ENCODE measurements around the gene BANK1.

The BANK1 gene

DNA sequence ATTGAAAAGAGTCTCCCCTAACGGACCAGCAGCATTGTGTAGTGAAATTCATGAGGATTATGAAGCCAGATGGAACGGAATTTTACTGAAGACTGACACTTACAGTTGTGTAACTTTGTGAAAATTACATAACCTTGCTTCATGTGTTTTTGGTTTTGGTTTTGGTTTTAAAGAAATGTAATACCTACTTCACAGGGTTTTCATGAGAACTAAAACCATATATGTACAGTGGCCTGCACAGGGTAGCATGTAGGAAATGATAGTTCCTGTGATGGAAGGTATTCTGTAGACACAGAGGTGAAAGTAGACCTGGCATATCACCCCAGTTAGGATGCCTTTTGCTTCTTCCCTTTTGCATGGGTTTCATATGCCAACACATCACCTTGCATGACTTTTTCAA is 247.0 kb downstream of the BANK1 start:
- no peak for FAIRE-seq

DNA sequence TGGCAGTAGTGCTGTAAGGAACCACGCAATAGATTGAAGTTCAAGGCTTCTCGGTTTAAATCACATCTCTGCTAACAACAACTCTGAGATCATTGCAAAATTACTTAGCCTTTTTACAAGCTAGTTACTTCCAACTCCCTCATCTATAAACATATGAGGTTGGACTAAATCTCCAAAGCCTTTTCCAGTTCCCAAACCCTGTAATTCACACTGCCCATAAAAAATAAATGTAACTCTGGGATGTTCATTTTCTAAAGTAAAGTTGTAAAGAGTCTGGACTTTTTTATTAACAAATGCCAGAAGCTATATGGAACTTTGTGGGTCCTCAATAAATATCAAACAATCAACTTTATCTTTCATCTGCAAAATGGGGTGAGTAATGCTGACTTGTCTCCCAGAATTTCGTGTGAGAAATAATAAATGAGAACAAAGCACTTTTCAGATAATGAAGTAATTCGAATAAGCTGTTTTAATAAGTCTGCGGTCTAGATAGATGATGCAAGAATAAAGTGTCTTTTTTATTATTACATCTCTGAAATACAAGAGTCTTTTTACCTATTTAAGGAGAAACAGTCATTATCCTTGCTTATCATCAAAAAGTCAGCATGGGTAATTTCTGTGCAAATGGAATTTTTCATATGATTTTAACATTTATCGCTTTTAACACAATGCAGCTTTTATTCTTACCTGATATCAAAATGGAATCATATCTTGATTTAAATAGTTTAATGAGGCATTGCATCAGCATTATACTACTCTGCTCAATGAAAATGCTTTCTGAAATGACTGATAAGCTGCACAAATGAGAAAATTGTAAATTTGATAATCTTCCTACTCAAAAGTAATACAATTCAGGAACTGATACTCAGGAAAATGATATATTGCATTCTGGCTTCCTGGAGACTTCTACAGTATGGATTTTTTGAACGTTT is 252.6 kb downstream of the BANK1 start:
- no peak for FAIRE-seq

DNA sequence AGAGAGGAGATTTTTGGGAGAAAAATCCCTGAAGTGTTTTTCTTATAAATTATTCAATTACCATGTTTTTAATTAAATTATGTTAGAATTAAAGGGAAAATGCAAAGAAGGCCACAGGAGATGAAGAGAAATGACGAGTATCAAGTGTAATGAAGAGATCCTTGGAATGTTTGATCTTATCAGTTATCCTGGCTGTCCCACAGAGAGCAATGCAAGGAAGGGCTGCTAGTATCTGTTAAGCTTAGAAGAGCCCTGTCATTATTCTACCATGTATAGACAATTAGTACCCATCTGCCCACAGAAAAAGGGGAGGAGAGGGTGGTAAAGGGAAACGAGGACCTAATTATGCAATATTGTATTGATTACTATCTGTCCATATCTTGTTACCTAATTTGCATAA is 257.1 kb downstream of the BANK1 start:
- FAIRE-seq: no peak

DNA sequence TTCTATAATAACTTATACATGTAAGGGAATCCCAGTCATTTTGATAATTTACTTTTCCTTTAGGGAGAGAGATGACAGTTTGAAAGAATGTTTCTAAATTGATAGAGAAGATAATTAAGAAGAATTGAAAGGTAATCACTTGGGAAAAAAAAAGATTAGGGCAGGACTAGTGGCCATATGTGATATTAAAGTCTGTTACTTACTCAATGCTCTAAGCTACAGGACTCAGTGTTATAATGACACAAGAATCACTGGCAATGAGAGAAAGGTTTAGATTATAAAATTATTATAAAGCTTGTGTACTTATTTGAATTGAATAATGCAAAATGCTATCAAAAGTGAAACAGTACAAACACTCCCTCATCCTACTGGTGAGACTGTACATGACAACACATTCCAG is 265.3 kb downstream of the BANK1 start:
- FAIRE-seq: no peak

DNA sequence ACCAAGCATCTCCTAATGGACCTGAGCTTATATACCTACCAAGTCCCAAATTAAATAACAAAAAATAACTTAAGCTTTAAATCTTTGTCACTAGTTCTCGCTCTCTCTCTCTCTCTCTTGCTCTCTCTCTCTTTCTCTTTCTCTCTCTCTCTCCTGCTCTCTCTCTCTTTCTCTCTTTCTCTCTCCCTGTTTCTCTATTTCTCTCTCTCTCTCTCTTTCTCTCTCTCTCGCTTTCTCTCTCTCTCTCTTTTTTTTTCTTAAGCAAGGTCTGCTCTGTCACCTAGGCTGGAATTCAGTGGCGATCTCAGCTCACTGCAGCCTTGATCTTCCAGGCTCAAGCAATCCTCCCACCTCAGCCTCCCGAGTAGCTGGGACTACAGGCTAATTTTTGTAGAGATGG is 266.6 kb downstream of the BANK1 start:
- FAIRE-seq: no peak

DNA sequence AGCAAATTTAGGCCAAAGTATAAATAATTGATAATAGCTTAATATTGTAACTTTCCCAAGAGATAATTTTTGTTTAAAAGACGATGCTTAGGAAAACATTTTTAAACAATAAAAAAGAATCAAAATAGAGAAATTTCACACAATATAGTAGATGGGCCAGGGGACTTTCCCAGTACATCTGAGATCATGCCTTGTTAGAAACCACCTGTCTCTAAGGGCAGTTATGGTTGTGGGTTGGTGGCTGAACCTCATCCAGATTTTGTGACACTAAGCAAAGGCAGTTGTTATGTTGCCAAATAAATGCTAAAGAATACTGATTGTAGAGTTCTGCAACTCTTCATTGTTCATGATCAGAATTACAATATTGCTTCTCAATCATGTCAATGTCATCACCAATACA is 270.6 kb downstream of the BANK1 start:
- FAIRE-seq: no peak

DNA sequence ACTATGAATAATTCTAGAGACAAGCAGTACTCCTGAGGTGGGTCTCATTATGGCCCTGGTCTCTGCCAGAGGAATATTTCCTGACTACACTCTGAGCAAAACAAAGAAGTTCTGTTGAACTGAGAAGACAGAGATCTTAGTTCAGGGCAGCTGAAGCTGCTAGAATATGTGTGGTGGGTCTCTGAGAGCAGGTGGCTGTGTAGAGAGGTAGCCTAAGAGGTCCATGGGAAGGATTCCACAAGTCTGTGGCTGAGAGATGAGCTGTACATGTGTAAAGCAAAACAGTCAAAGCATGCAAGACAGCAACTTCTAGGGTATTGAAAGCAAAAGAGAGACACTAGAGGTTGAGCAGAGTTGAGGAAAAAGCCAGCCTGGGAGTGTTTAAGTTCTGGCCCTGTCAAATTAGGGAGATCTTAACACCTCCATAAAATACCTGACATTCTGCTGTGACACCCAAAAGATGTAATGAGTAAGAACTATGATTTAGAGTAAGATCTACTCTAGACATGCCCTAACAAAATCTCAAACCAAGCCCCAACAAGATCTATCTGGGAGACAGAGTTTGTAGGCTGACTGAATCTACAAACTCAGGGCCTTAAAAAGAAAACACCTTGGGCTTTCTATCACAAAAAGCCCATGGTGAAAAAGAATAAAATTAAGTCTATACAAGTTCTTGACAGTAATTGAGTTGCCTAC is 274.4 kb downstream of the BANK1 start:
- FAIRE-seq: no peak

DNA sequence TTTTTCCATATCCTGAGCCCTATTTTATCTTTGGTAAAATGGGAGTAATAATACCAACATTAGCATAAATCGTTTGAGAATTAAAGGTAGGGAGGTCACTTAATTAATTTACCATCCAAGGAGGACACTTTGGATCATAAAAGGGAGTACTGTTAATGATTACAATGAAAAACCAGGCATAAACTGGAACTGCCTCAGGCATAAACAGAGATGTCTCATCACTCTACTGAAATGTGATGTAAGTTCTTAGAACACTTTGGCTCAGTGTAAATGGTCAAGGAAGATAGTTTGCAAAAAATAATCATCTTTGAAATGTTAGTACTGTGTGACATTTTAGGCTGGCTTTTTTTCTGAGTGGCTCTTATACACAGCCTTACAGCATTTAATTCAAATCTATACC is 286.1 kb downstream of the BANK1 start:
- no peak for FAIRE-seq

DNA sequence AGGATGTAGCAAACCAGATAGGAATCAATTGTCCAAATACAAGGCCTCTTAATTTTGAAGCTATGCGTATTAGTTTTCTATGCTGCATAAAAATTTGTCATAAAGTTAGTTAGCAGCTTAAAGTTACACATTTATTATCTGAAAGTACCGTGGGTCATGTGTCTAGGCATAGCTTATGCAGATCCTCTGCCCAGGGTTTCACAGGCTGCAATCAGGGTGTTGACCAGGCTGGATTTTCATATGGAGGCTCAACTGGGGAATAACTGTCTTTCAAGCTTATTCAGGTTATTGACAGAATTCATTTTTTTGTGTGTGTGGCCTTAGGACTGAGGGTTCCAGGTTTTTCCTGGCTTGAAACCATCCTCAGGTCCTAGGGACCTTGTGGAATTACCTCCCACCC is 289.7 kb downstream of the BANK1 start:
- no peak for FAIRE-seq

DNA sequence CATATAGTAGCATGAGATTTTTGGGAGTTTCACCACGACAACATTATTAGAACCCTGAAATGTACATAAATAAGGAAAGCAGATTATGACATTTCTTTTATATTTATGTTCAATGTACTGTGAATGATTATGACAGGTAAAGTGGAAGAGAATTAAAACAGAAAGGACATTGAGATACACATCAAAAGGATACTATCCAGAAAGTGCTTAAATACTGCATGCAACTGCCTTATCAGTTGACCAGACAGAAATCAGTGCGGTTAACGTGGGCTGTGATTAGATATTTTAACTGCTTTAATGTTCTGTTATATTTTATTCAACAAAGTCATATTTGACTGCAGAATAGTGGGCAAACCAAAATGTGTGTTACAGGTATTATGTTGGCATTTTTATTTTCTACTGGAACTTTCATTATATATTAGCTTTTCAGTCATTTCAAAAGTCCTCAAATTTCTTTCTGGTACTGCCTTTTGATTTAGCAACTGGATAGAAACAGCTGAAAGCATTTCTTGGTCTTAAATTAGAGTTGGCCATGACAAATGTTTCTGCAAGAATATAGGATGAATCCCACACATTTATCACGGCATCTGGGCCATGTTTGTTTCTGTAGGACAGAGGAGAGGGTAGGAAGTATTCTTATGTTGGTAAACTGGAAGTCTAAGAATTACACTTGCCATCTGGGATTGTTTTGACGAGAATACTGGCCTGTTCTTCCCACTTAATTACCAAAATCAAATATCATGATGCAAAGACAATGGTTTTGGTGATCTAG is 299.5 kb downstream of the BANK1 start:
- FAIRE-seq: no peak

DNA sequence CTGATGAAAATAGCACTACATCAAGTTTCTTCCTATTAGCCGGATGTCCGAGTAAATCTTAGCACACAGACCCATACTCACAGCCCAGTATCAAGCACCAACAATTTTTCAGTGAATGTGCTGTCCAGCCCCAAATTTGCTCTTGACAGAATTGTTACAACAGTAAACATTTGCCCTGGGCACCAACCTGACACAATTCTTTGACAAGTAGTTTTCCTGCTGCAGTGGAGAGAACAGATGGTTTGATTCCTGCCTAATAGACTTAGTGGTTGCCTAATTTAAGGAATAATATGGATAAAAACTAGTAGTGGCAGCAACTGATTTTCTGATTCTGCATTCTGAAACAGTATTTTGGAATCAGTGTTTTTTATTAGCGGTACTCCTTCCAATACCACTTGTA is 301.1 kb downstream of the BANK1 start:
- FAIRE-seq: no peak

DNA sequence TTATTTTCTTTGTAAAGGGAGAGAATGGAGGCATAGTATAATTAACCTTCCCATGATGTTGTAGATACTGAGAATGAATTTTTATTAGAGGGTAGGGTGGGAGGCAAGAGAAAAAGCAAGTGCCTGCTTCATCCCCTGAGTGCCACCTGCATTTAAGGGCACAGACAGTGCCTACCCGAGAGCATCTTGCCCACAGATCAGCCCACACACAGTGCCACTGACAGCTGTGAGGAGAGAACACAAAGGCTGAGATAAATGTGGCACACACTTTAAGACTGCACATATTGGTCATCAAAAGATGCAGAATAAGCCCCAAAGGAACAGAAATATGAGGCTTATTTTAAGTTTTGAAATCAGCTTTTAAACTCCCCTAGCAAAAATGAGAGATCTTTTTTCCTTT is 304.0 kb downstream of the BANK1 start:
- no peak for FAIRE-seq

DNA sequence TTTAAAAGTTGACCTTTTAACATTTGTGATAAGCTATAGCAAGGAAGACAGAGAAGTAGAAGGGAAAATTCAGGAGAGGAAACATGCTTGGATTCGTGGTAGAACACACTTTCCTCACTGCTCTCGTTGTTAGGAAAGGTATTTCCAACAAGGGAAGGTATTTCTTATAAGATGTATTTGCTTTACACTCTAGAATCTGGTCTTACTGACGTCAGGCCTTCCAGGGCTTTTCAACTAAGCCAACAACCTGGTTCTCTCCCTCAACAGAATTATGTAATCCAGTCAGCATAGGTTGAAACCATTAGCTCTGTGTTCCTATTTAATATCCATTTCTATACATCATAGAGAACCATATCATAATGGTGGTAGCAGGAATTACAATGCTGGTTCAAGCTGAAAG is 312.8 kb downstream of the BANK1 start:
- FAIRE-seq: no peak

DNA sequence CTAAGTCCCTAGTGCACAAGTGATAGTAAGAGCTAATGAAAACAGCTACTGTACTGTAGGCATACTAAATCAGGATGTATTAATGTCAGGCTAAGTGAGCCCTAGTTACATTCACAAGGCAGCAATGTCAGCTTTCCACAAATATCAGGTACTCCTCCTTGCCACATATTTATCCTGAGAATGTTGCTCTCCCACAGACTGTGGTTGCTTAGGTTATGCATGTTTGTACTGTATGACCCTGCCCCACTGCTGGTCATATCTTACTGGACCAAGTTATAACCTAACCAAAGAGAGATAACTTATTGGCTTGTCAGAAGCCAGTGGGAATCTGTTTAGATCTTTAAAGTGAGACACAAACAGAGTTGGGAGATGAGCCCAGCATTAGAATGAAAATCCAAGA is 313.7 kb downstream of the BANK1 start:
- FAIRE-seq: no peak

DNA sequence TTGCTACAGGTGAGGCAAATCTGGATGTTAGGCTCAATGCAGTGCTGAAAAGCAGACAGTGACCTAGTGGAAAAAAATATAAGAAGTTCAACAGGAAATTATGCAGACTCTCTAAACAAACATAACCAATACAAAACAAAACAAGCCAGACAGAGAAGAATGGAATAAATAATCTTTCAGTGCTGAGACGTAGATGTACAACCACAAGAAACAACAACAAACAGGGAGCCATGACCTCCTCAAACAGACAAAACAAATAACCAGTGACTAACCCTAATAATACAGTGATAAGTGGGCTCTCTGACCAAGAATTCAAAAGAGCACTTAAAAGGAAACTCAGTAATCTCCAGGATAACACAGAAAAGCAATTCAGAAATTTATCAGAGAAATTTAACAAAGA is 315.5 kb downstream of the BANK1 start:
- no peak for FAIRE-seq

DNA sequence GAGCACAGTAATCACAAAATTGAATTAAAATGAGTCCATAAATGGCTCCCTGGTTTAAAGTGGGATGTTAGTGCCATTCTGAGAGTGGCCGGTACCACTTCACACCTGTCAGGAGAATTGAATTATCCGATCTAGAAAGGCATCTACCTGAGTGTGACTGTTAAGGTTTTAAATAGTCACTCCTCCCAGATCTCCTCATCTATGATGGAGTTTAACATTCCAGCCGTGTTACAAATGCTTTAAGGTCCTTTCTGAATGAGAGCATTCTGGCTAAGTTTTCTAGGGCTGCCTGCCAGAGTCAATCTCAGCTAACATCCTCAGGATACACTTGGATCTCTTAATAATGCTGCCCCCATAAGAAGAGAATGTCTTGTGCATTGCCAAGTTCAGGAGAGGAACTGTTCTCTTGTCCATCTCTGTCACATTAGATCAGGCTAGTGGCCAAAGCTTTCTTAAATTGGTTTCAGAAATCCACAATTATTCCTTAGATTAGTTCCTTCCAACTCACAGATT is 323.6 kb downstream of the BANK1 start:
- no peak for FAIRE-seq

DNA sequence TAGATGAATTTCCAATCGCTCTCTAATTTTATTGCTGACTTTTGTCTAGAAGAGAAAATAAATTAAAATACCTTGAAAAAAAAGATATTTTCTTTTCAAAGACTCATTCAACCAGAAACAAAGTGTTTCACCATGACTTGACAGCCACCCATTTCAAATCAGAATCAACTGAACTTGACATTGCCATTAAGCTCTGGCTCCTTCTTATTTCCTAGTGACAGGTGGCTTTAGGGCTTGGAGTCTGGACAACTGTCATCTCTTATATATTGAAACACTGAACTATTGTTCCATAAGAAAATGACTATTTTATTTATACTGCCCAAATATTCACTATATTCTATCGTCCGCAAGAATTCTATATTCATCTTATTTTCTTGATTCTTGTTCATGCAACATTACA is 325.6 kb downstream of the BANK1 start:
- FAIRE-seq: no peak

DNA sequence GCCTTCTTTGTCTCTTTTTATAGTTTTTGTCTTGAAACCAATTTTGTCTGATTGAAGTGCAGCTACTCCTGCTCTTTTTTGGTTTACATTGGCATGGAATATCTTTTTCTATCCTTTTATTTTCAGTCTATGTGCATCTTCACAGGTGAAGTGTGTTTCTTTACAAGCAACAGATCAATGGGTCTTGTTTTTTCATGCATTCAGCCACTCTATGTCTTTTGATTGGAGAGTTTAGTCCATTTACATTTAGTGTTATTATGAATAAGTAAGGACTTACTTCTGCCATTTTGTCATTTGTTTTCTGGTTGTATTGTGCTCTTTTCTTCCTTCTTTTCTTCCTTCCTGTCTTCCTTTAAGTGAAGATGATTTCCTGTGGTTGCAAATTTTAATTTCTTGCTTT is 330.3 kb downstream of the BANK1 start:
- no peak for FAIRE-seq
